ENCODE data around the gene TRIM17. TPM values are rescaled to one million over a fixed set of nuclear protein-coding genes. Genes with fewer than 3 reads are reported as not detected.

TRIM17 gene
- total and polyA plus RNA-seq, 9 of the 15 experiments (the other 6 are each of a cell fraction or from before 2014, with no cell fraction given), result not detected

DNA sequence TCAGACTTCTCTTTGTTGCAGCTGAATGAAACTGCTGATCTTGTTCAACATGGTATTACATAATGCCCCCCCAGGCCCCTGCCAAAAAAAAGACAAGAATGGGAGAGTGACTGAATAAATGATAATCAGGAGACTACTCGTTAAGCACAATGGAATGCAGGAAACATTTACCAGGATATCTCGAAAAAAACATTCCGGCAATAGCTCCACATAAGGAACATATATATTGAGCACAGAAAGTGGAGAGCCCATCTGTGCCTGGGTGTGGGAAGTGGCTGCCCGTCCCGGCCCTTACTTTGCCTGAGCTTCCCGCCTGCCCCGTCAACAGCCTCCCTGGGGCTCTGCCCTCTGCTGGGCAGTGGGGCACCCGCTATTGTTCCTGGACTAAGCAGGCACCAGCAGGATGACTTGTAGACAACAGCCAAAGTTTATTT, 23.4 kb downstream of the TRIM17 start (continued):
- TF ChIP-seq, protein P1, sequence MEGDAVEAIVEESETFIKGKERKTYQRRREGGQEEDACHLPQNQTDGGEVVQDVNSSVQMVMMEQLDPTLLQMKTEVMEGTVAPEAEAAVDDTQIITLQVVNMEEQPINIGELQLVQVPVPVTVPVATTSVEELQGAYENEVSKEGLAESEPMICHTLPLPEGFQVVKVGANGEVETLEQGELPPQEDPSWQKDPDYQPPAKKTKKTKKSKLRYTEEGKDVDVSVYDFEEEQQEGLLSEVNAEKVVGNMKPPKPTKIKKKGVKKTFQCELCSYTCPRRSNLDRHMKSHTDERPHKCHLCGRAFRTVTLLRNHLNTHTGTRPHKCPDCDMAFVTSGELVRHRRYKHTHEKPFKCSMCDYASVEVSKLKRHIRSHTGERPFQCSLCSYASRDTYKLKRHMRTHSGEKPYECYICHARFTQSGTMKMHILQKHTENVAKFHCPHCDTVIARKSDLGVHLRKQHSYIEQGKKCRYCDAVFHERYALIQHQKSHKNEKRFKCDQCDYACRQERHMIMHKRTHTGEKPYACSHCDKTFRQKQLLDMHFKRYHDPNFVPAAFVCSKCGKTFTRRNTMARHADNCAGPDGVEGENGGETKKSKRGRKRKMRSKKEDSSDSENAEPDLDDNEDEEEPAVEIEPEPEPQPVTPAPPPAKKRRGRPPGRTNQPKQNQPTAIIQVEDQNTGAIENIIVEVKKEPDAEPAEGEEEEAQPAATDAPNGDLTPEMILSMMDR (IDR thresholded peaks at IDR 0.05 in 2 of 3, conservative IDR thresholded peaks at IDR 0.05 in 1 of 3; ENCODE audit: insufficient read depth in 2 of 3, low read depth in 1 of 3, low read length in 3 of 3), result peak; percentile 47 to 54 (median 48); a peak in 4 of 6 replicates
- no peak for TF ChIP-seq KLF10 (CRISPR knock-in tag; IDR thresholded peaks at IDR 0.05)
- no peak for TF ChIP-seq ZNF165 (CRISPR knock-in tag; IDR thresholded peaks at IDR 0.05; ENCODE audit: borderline replicate concordance)
- no peak for TF ChIP-seq HDAC2 (IDR thresholded peaks at IDR 0.05)
- TF ChIP-seq, protein P2, sequence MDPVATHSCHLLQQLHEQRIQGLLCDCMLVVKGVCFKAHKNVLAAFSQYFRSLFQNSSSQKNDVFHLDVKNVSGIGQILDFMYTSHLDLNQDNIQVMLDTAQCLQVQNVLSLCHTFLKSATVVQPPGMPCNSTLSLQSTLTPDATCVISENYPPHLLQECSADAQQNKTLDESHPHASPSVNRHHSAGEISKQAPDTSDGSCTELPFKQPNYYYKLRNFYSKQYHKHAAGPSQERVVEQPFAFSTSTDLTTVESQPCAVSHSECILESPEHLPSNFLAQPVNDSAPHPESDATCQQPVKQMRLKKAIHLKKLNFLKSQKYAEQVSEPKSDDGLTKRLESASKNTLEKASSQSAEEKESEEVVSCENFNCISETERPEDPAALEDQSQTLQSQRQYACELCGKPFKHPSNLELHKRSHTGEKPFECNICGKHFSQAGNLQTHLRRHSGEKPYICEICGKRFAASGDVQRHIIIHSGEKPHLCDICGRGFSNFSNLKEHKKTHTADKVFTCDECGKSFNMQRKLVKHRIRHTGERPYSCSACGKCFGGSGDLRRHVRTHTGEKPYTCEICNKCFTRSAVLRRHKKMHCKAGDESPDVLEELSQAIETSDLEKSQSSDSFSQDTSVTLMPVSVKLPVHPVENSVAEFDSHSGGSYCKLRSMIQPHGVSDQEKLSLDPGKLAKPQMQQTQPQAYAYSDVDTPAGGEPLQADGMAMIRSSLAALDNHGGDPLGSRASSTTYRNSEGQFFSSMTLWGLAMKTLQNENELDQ (CRISPR knock-in tag; IDR thresholded peaks at IDR 0.05; ENCODE audit: borderline replicate concordance), result no peak
- no peak for TF ChIP-seq SRSF1 (IDR thresholded peaks at IDR 0.05; ENCODE audit: low read depth, low read length)
- TF ChIP-seq ZNF134 (CRISPR knock-in tag; conservative IDR thresholded peaks at IDR 0.05), result no peak
- no peak for TF ChIP-seq CBX3 (IDR thresholded peaks at IDR 0.05; ENCODE audit: borderline replicate concordance in 1 of 2, low read length in 2 of 2)
- TF ChIP-seq, protein P3, sequence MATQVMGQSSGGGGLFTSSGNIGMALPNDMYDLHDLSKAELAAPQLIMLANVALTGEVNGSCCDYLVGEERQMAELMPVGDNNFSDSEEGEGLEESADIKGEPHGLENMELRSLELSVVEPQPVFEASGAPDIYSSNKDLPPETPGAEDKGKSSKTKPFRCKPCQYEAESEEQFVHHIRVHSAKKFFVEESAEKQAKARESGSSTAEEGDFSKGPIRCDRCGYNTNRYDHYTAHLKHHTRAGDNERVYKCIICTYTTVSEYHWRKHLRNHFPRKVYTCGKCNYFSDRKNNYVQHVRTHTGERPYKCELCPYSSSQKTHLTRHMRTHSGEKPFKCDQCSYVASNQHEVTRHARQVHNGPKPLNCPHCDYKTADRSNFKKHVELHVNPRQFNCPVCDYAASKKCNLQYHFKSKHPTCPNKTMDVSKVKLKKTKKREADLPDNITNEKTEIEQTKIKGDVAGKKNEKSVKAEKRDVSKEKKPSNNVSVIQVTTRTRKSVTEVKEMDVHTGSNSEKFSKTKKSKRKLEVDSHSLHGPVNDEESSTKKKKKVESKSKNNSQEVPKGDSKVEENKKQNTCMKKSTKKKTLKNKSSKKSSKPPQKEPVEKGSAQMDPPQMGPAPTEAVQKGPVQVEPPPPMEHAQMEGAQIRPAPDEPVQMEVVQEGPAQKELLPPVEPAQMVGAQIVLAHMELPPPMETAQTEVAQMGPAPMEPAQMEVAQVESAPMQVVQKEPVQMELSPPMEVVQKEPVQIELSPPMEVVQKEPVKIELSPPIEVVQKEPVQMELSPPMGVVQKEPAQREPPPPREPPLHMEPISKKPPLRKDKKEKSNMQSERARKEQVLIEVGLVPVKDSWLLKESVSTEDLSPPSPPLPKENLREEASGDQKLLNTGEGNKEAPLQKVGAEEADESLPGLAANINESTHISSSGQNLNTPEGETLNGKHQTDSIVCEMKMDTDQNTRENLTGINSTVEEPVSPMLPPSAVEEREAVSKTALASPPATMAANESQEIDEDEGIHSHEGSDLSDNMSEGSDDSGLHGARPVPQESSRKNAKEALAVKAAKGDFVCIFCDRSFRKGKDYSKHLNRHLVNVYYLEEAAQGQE (IDR thresholded peaks at IDR 0.05; ENCODE audit: borderline replicate concordance), result peak; percentile 16; the same call in 1 of the 2 replicates
- TF ChIP-seq, protein P3 (CRISPR knock-in tag; IDR thresholded peaks at IDR 0.05; ENCODE audit: low read depth), result no peak
- TF ChIP-seq, protein P4, sequence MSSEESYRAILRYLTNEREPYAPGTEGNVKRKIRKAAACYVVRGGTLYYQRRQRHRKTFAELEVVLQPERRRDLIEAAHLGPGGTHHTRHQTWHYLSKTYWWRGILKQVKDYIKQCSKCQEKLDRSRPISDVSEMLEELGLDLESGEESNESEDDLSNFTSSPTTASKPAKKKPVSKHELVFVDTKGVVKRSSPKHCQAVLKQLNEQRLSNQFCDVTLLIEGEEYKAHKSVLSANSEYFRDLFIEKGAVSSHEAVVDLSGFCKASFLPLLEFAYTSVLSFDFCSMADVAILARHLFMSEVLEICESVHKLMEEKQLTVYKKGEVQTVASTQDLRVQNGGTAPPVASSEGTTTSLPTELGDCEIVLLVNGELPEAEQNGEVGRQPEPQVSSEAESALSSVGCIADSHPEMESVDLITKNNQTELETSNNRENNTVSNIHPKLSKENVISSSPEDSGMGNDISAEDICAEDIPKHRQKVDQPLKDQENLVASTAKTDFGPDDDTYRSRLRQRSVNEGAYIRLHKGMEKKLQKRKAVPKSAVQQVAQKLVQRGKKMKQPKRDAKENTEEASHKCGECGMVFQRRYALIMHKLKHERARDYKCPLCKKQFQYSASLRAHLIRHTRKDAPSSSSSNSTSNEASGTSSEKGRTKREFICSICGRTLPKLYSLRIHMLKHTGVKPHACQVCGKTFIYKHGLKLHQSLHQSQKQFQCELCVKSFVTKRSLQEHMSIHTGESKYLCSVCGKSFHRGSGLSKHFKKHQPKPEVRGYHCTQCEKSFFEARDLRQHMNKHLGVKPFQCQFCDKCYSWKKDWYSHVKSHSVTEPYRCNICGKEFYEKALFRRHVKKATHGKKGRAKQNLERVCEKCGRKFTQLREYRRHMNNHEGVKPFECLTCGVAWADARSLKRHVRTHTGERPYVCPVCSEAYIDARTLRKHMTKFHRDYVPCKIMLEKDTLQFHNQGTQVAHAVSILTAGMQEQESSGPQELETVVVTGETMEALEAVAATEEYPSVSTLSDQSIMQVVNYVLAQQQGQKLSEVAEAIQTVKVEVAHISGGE (CRISPR knock-in tag; IDR thresholded peaks at IDR 0.05), result no peak

Data from K562 (cell line).